GM12878 (cell line): Measurements from ENCODE around the gene RCCD1. TPM values are rescaled to one million over a fixed set of nuclear protein-coding genes. Genes with fewer than 3 reads are reported as not detected.
"Not testable (repeated sequence)": the region's sequence is repeated elsewhere in the genome, so short reads cannot be mapped to it uniquely, and the experiment has no call there.

Experiments
- ATAC-seq: fragments of 200-7000 bp; cut with Tn5 transposase; 3 replicates; pipeline ENCODE4 v1.9.1; 2020; ENCODE audit warnings: mild to moderate bottlenecking, moderate library complexity
- BruUV-seq: library from RNA; stranded (reverse); fragments of 400-500 nt; replicated peaks from 2 replicates; lab custom pipeline; 2021; lab: Mats Ljungman, UMichigan
- CTCF ChIA-PET: fragments of 300-600 bp; sonication (Branson Sonifier 250); formaldehyde crosslinking; extraction: SDS; loops from one replicate; lab custom pipeline; 2021; ENCODE audit warnings: inconsistent platforms; lab: Yijun Ruan, JAX
- POLR2A ChIA-PET: fragments of 350-600 bp; formaldehyde crosslinking; extraction: SDS; loops from one replicate; lab custom pipeline; 2021; ENCODE audit warnings: inconsistent platforms; lab: Charles Lee
- RAD21 ChIA-PET: fragments of 300-600 bp; sonication (Branson Sonifier 250); formaldehyde crosslinking; loops from one replicate; lab custom pipeline; 2023; ENCODE audit warnings: antibody characterized with exemption; ENCODE audit not compliant: unreplicated experiment; lab: Charles Lee
- SMC1A ChIA-PET: fragments of 300-600 bp; sonication (Branson Sonifier 250); formaldehyde crosslinking; loops from one replicate; lab custom pipeline; 2023; ENCODE audit not compliant: unreplicated experiment, uncharacterized antibody; lab: Charles Lee
- DNase-seq: peaks from one replicate; pipeline ENCODE4 v3.0.0-alpha.2; 2011; ENCODE audit warnings: low read depth, low spot score
- FAIRE-seq: peaks from 3 replicates; lab custom pipeline; 2011; peaks lifted over from hg19 to GRCh38; lab: Jason Lieb, UNC
- H2AFZ ChIP-seq: 2 replicates; pipeline ENCODE4 v1.6.0; 2011; ENCODE audit warnings: low read depth, low read length, control low read depth; ENCODE audit not compliant: control insufficient read depth
- H3K27ac ChIP-seq: 2 replicates; pipeline ENCODE4 v1.5.1; 2011; ENCODE audit warnings: control low read depth; ENCODE audit not compliant: control insufficient read depth, insufficient read depth
- H3K27me3 ChIP-seq, 2 experiments: replicated peaks in 1 of 2; 2 replicates each; pipeline versions ENCODE4 v1.6.0 to v1.6.1; 2011; ENCODE audit warnings: low read length in 1 of 2; ENCODE audit not compliant: control insufficient read depth in 2 of 2, insufficient read depth in 2 of 2
- H3K36me3 ChIP-seq, 2 experiments: 2 replicates each; pipeline ENCODE4 v1.5.1; 2011; ENCODE audit warnings: low read length in 1 of 2; ENCODE audit not compliant: control insufficient read depth in 2 of 2, insufficient read depth in 2 of 2
- H3K4me1 ChIP-seq: 2 replicates; pipeline ENCODE4 v1.6.1; 2011; ENCODE audit warnings: mild to moderate bottlenecking, low read length, moderate library complexity, mixed read lengths; ENCODE audit not compliant: control insufficient read depth, insufficient read depth
- H3K4me2 ChIP-seq: 2 replicates; pipeline ENCODE4 v1.6.0; 2011; ENCODE audit warnings: control low read depth; ENCODE audit not compliant: control insufficient read depth, insufficient read depth
- H3K4me3 ChIP-seq: fragments of 200-600 bp; sonication (generic); 2 replicates; pipeline ENCODE4 v1.5.1; 2016
- H3K79me2 ChIP-seq: 2 replicates; pipeline ENCODE4 v1.6.0; 2011; ENCODE audit warnings: low read length; ENCODE audit not compliant: control insufficient read depth, insufficient read depth
- H3K9ac ChIP-seq: 2 replicates; pipeline ENCODE4 v1.8.0; 2011; ENCODE audit warnings: low read length, control low read depth, mixed read lengths; ENCODE audit not compliant: control insufficient read depth, insufficient read depth
- H3K9me3 ChIP-seq: replicated peaks from 3 replicates; pipeline ENCODE4 v1.5.1; 2011; ENCODE audit warnings: mild to moderate bottlenecking, low read length; ENCODE audit not compliant: control insufficient read depth, insufficient read depth
- H4K20me1 ChIP-seq: 2 replicates; pipeline ENCODE4 v1.6.0; 2011; ENCODE audit not compliant: control insufficient read depth, insufficient read depth
- NBN ChIP-seq: fragments of 450-650 bp; IDR thresholded peaks from 2 replicates; pipeline ENCODE4 v1.6.1; 2016
- NFYA ChIP-seq: IDR thresholded peaks from 2 replicates; pipeline ENCODE4 v1.6.1; 2011; ENCODE audit warnings: low read depth, mild to moderate bottlenecking, low read length, improper control_type of control experiment, borderline replicate concordance
- POLR2AphosphoS2 ChIP-seq: IDR thresholded peaks from 2 replicates; pipeline ENCODE4 v1.6.1; 2011; ENCODE audit warnings: low read depth, mild to moderate bottlenecking, low read length, improper control_type of control experiment, moderate library complexity
- SMAD1 ChIP-seq: fragments of 450-650 bp; IDR thresholded peaks from 2 replicates; pipeline ENCODE4 v1.6.1; 2018; ENCODE audit warnings: mild to moderate bottlenecking, low read depth; ENCODE audit not compliant: partially characterized antibody
- TCF7 ChIP-seq: IDR thresholded peaks from 2 replicates; pipeline ENCODE4 v1.6.1; 2014; ENCODE audit warnings: antibody characterized with exemption, borderline replicate concordance
- WGBS: methylation state at CpG from one replicate; pipeline ENCODE4 v1.1.6; 2016; ENCODE audit warnings: low lambda C conversion rate; ENCODE audit not compliant: insufficient replicate concordance, insufficient coverage; ENCODE audit errors: missing lambda C conversion rate; 5-methylcytosine and 5-hydroxymethylcytosine counted together
- in situ Hi-C: fragments of 300-500 bp; cut with MboI; formaldehyde crosslinking; loops from 9 replicates; pipeline ENCODE4 v1.14.3; 2018; ENCODE audit warnings: mixed read lengths
- intact Hi-C: fragments of 100-400 bp; cut with micrococcal nuclease; formaldehyde crosslinking; loops from one replicate; pipeline ENCODE4 v1.14.2; 2022; ENCODE audit not compliant: unreplicated experiment
- polyA plus RNA-seq, 11 experiments: library from polyadenylated mRNA; depleted of rRNA in 4 of 11; unstranded in 6 of 11; stranded (reverse) in 5 of 11; fragments of >200 nt; fragmentation: Nextera tagmentation in 4 of 11; fragmentation: Illumina TruSeq in 1 of 11; extraction: Ambion mirVana in 4 of 11; extraction: Trizol in 1 of 11; gene quantifications; 1 replicate in 1 of 11; 2 replicates in 10 of 11; pipeline versions ENCODE4 v1.2.1 to v1.2.3, GENCODE V29; 2011 to 2016; ENCODE audit warnings: inconsistent platforms in 2 of 11, missing spikeins in 2 of 11, low read depth in 1 of 11
- total RNA-seq, 4 experiments: library from RNA; depleted of rRNA in 3 of 4; stranded (reverse); fragments of >200 nt in 3 of 4; fragmentation: Illumina TruSeq in 1 of 4; extraction: Trizol in 1 of 4; gene quantifications; 2 replicates each; pipeline versions ENCODE4 v1.2.1 to v1.2.3, GENCODE V29; 2013 to 2021

The RCCD1 gene
- total and polyA plus RNA-seq, 10 of the 15 experiments (the other 5 are each of a cell fraction or from before 2014, with no cell fraction given), result 5.2 to 30.4 (median 20.9) TPM

GRCh38 chr15:90907051-90907660 lies 47.5 kb upstream of the RCCD1 start:
- FAIRE-seq (no peak), ATAC-seq (no peak), DNase-seq (no peak)
- in situ Hi-C loops (no loop called here), intact Hi-C loops (no loop called here)
- Histone ChIP-seq H3K4me2 (no peak overlapping the region), H3K4me3 (no peak overlapping the region), H3K9ac (no peak overlapping the region), H3K4me1 (peaks cover 4% of the 10 kb centered on the region), H2AFZ (no peak overlapping the region), H3K79me2 (peaks cover 17% of the 10 kb centered on the region), H3K36me3 (peaks cover 18 to 44% of the 10 kb centered on the region in 2 experiments), H4K20me1 (no peaks in the 10 kb centered on the region; the same call in 1 of the 2 replicates), H3K27ac (no peak overlapping the region), H3K9me3 (no peaks in the 10 kb centered on the region), H3K27me3 (no peaks in the 10 kb centered on the region)
- TF ChIP-seq NBN, result no peak
- TF ChIP-seq SMAD1, result no peak
- BruUV-seq, result no TSS peak
- SMC1A ChIA-PET, result no interaction called here
- POLR2A ChIA-PET, result interaction anchor here (0.6 kb wide), 1 partner anchor 374 kb away, joined by 7 read pairs; no protein-coding TSS in a partner anchor
- WGBS, result 93% methylated on average over 15 of the region's 15 CpGs
- RAD21 ChIA-PET, result interaction anchor here (9.2 kb wide), 1 partner anchor 25 kb away, joined by 193 read pairs; the partner anchor contains the start of genes HDDC3 and UNC45A
- CTCF ChIA-PET, result interaction anchor here (15.1 kb wide), 1 partner anchor 22 kb away, joined by 480 read pairs; the partner anchor contains the start of genes HDDC3 and UNC45A

- FAIRE-seq, result peak; percentile 49
- no TSS peak for BruUV-seq
- SMC1A ChIA-PET, result no interaction called here
- H2AFZ ChIP-seq, result no peak overlapping the region
- RAD21 ChIA-PET, result interaction anchor here (9.2 kb wide), 1 partner anchor 24 kb away, joined by 193 read pairs; the partner anchor contains the start of genes HDDC3 and UNC45A
- H3K4me3 ChIP-seq, result no peak overlapping the region
- WGBS, result 93% methylated on average over 9 of the region's 9 CpGs
- H3K27ac ChIP-seq, result no peak overlapping the region
- H3K9me3 ChIP-seq, result no peaks in the 10 kb centered on the region
- CTCF ChIA-PET, result interaction anchor here (2.1 to 15.1 kb wide), 2 partner anchors 21 to 25 kb away, joined by 8 to 480 read pairs; partner anchors contain the start of genes HDDC3 and UNC45A
- H4K20me1 ChIP-seq, result no peaks in the 10 kb centered on the region; the same call in 1 of the 2 replicates
- peaks cover 15% of the 10 kb centered on the region for H3K79me2 ChIP-seq
- POLR2A ChIA-PET, result interaction anchor here (0.6 kb wide), 1 partner anchor 375 kb away, joined by 7 read pairs; no protein-coding TSS in a partner anchor
- H3K9ac ChIP-seq, result no peak overlapping the region
- TF ChIP-seq POLR2AphosphoS2, result no peak
- TF ChIP-seq NFYA, result no peak
- no peak for TF ChIP-seq TCF7
- TF ChIP-seq NBN, result no peak
- ATAC-seq, result no peak
- no peaks in the 10 kb centered on the region for H3K27me3 ChIP-seq
- intact Hi-C loops (no loop called here), in situ Hi-C loops (no loop called here)
- peaks cover 4% of the 10 kb centered on the region for H3K4me1 ChIP-seq
- H3K4me2 ChIP-seq, result no peak overlapping the region
- DNase-seq, result no peak
- H3K36me3 ChIP-seq, result peaks cover 18 to 52% of the 10 kb centered on the region in 2 experiments
Measured at GRCh38 chr15:90907838-90908507, 46.7 kb upstream of the RCCD1 start.

- H3K4me1 ChIP-seq, H2AFZ ChIP-seq, FAIRE-seq, H3K27ac ChIP-seq, H3K79me2 ChIP-seq, H3K4me2 ChIP-seq, H3K9ac ChIP-seq, RAD21 ChIA-PET, H3K9me3 ChIP-seq, POLR2A ChIA-PET, intact Hi-C loops, in situ Hi-C loops, DNase-seq, H3K27me3 ChIP-seq, SMC1A ChIA-PET, ATAC-seq, H4K20me1 ChIP-seq, H3K4me3 ChIP-seq, BruUV-seq: not testable (repeated sequence)
- CTCF ChIA-PET, result interaction anchor here (2.1 kb wide), 1 partner anchor 23 kb away, joined by 8 read pairs; the partner anchor contains the start of gene HDDC3
- WGBS, result 94% methylated on average over 11 of the region's 11 CpGs
- peaks cover 29 to 59% of the 10 kb centered on the region in 2 experiments for H3K36me3 ChIP-seq
Measured at GRCh38 chr15:90909449-90909848, 45.2 kb upstream of the RCCD1 start.
